GM12874 (cell line): Measurements from ENCODE around the gene TBX1.

Source experiments
- CTCF ChIP-seq: IDR thresholded peaks from 2 replicates; pipeline ENCODE4 v1.5.1; 2011; ENCODE audit warnings: low read depth, mild to moderate bottlenecking, control low read depth, low read length, moderate library complexity; ENCODE audit not compliant: insufficient read depth

The TBX1 gene

GRCh38 chr22:19812910-19813309 lies 52.3 kb downstream of the TBX1 start:
- TF ChIP-seq CTCF = no peak

GRCh38 chr22:19814428-19814827 lies 53.9 kb downstream of the TBX1 start:
- no peak for TF ChIP-seq CTCF

GRCh38 chr22:19815093-19815822 lies 54.7 kb downstream of the TBX1 start:
- no peak for TF ChIP-seq CTCF

GRCh38 chr22:19815823-19816290 lies 55.3 kb downstream of the TBX1 start:
- TF ChIP-seq CTCF = no peak

GRCh38 chr22:19816372-19817119 lies 56.0 kb downstream of the TBX1 start:
- TF ChIP-seq CTCF = no peak
